ENCODE data around the gene SEC61B. TPM values are rescaled to one million over a fixed set of nuclear protein-coding genes. Genes with fewer than 3 reads are reported as not detected.

Gene SEC61B
- total RNA-seq, 1 donor from 2014 or later, result 123 TPM

- TF ChIP-seq, protein P1, sequence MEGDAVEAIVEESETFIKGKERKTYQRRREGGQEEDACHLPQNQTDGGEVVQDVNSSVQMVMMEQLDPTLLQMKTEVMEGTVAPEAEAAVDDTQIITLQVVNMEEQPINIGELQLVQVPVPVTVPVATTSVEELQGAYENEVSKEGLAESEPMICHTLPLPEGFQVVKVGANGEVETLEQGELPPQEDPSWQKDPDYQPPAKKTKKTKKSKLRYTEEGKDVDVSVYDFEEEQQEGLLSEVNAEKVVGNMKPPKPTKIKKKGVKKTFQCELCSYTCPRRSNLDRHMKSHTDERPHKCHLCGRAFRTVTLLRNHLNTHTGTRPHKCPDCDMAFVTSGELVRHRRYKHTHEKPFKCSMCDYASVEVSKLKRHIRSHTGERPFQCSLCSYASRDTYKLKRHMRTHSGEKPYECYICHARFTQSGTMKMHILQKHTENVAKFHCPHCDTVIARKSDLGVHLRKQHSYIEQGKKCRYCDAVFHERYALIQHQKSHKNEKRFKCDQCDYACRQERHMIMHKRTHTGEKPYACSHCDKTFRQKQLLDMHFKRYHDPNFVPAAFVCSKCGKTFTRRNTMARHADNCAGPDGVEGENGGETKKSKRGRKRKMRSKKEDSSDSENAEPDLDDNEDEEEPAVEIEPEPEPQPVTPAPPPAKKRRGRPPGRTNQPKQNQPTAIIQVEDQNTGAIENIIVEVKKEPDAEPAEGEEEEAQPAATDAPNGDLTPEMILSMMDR (conservative IDR thresholded peaks at IDR 0.05; ENCODE audit: low read depth, low read length), result no peak
- no peak for DNase-seq (ENCODE audit: low read depth)
- H3K4me3 ChIP-seq (ENCODE audit: low read depth, low read length), result no peak overlapping the region
These were observed 41.9 kb upstream of the SEC61B start for GRCh38 chr9:99180199-99180598.

DNA sequence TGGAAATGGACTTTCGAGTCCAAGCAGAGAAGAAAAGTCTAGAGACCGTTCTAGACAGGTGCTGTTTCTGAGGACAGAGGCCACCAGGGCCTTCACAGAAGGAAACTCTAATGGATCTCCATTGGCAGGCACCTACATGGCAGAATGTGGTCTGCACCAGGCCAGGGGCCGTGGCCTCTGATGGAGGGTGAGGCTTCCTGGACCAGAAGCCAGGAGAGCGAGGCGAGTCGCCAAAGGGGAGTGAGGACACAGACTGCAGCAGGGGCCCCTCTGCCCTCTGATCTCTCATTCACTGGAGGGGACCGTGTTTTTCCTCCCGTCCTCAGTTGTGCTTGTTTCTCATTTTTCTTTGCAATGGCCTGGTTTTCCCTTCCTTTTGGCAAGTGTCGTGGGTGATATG lies 41.4 kb upstream of the SEC61B start:
- H3K4me3 ChIP-seq (ENCODE audit: low read depth, low read length), result no peak overlapping the region
- no peak for DNase-seq (ENCODE audit: low read depth)
- TF ChIP-seq, protein P1 (conservative IDR thresholded peaks at IDR 0.05; ENCODE audit: low read depth, low read length), result no peak

GRCh38 chr9:99181206-99181605 lies 40.9 kb upstream of the SEC61B start:
- TF ChIP-seq, protein P1 (conservative IDR thresholded peaks at IDR 0.05; ENCODE audit: low read depth, low read length), result no peak
- DNase-seq (ENCODE audit: low read depth), result no peak
- no peak overlapping the region for H3K4me3 ChIP-seq (ENCODE audit: low read depth, low read length)

DNA sequence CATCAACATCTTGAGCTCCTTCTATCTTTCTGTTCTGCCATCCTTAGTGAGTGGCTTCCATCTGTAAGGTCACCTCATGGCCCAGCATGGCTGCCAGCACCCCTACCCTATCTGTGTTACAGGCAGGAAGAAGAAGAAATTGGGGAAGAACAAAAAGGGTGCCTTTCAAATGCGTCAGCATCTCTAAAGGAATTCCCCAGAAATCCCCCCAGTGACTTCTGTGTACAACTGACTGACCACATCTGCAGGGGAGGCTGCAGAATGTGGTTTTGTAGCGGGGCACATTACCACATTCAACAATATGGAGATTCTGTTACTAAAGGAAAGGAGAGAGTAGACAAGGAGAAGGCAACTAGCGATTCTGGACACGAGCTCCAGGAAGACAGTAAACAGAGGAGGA lies 40.5 kb upstream of the SEC61B start:
- DNase-seq (ENCODE audit: low read depth), result no peak
- TF ChIP-seq, protein P1 (conservative IDR thresholded peaks at IDR 0.05; ENCODE audit: low read depth, low read length), result no peak
- no peak overlapping the region for H3K4me3 ChIP-seq (ENCODE audit: low read depth, low read length)

GRCh38 chr9:99182356-99182755 lies 39.7 kb upstream of the SEC61B start:
- no peak for DNase-seq (ENCODE audit: low read depth)
- TF ChIP-seq, protein P1 (conservative IDR thresholded peaks at IDR 0.05; ENCODE audit: low read depth, low read length), result no peak
- no peak overlapping the region for H3K4me3 ChIP-seq (ENCODE audit: low read depth, low read length)

DNA sequence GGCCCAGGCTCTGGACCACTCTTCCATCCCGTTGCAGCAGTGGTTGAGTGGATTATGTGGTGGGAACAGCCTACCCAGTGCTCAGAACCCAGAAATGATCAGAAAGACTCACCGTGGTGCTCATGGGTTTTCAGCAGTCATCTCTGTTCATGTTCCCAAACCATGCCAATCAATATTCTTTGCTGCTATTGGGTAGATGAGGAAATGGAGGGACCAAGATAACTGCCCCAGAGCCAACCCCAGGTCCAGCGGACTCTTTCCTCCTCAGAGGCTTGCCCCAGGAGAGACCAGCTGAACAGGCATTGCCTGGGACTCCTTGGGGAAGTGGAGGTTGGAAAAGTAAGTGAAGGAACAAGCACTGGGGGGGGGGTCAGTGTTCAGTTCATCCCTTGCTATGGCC lies 38.5 kb upstream of the SEC61B start:
- TF ChIP-seq, protein P1 (conservative IDR thresholded peaks at IDR 0.05; ENCODE audit: low read depth, low read length), result no peak
- no peak for DNase-seq (ENCODE audit: low read depth)
- no peak overlapping the region for H3K4me3 ChIP-seq (ENCODE audit: low read depth, low read length)

DNA sequence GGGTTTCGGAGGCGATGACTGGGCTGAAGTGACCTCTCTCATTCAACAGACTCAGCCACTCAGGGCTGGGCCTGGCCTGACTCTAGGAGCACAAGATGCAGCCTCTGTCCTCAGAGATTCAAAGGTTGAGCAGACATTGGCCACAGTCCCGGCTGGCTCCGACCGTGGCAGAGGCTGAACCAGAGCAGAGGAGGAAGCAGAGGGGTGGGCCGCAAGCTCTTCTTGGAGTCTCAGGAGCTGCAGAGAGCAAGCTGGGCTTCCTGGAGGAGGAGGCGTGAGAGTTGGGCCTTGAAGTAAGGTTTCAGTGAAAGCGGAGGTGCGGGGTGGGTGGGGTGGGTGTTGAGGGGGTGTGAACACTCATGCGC lies 38.0 kb upstream of the SEC61B start:
- TF ChIP-seq, protein P1 (conservative IDR thresholded peaks at IDR 0.05; ENCODE audit: low read depth, low read length), result no peak
- no peak overlapping the region for H3K4me3 ChIP-seq (ENCODE audit: low read depth, low read length)
- no peak for DNase-seq (ENCODE audit: low read depth)
